ENCODE results near the gene BRICD5.

Gene BRICD5

GRCh38 chr16:2166263-2167067, 44.2 kb downstream of the BRICD5 start:
- DNase-seq (ENCODE audit: low read depth in 1 of 2, low spot score in 1 of 2), result no peak

GRCh38 chr16:2165861-2166260, 44.8 kb downstream of the BRICD5 start:
- DNase-seq (ENCODE audit: low read depth in 1 of 2, low spot score in 1 of 2), result no peak

- DNase-seq (ENCODE audit: low read depth in 1 of 2, low spot score in 1 of 2), result no peak
Measured at GRCh38 chr16:2163211-2163881, 47.3 kb downstream of the BRICD5 start.

DNA sequence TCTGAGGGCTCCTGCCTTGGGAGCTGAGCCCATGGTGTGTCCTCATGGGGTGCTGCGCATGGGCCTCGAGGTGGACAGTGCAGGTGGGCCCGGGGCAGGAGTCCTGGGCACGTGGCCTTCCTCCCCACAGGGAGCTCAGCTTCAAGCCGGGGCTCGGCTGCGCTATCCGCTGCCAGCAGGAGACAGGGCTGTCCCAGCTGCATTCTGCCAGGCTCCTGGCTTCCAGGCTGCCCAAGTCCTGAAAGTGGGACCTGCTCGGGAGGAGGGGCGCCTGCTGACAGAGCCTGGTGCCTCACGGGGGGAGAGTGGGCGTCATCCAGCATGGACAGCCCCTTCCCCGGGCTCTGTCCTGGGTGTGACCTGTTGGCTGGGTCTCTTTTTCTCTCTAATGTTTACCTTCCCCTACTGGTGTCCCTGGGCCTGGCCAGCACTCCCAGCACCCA, 48.0 kb downstream of the BRICD5 start:
- no peak for DNase-seq (ENCODE audit: low read depth in 1 of 2, low spot score in 1 of 2)

DNA sequence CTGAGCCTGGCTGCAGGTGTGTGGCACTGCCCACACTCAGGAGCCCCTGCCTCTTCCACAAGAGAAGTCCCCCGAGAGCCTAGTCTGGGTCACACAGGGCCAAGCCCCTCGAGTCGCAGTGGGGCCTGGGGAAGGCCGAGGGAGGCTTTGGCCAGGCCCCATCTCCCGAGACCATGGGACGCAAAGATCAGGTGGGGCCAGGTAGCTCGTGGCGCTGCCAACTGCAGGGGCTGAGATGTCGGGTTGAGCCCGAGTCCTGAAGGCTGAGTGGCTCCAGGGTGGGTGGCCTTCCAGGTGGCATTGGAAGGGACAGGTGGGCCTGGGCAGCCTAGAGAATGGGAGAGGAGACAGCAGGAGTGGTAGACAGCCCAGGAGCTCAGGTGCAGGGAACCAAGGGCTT, 48.8 kb downstream of the BRICD5 start:
- no peak for DNase-seq (ENCODE audit: low read depth in 1 of 2, low spot score in 1 of 2)

GRCh38 chr16:2160915-2161551, 49.6 kb downstream of the BRICD5 start:
- DNase-seq (ENCODE audit: low read depth in 1 of 2, low spot score in 1 of 2), result no peak

Data from activated CD4-positive, alpha-beta T cell treated with anti-CD3 and anti-CD28 coated beads, Interleukin-2, amount 50 U/mL, for 24 hours (primary cell).